ENCODE results near the gene IQCC. TPM values are rescaled to one million over a fixed set of nuclear protein-coding genes. Genes with fewer than 3 reads are reported as not detected.

IQCC gene
- total RNA-seq, 2 donors from 2014 or later, result 3.4 to 5.5 TPM

GRCh38 chr1:32184650-32185049 is 20.8 kb upstream of the IQCC start:
- no peaks in the 10 kb centered on the region for H3K9me3 Mint-ChIP-seq
- peak overlapping the region; percentile 60 for H3K4me3 Mint-ChIP-seq
- peaks cover 99% of the 10 kb centered on the region for H3K36me3 Mint-ChIP-seq (ENCODE audit: low read depth)
- no peak for ATAC-seq (replicated peaks)
- H3K27me3 Mint-ChIP-seq, result no peaks in the 10 kb centered on the region
- peaks cover 36% of the 10 kb centered on the region for H3K4me1 Mint-ChIP-seq
- H3K27ac Mint-ChIP-seq, result no peak overlapping the region

GRCh38 chr1:32186077-32186476 is 19.4 kb upstream of the IQCC start:
- Mint-ChIP-seq H3K4me3 (peak overlapping the region; percentile 19), H3K27me3 (no peaks in the 10 kb centered on the region), H3K27ac (peak overlapping the region; percentile 39), H3K9me3 (no peaks in the 10 kb centered on the region), H3K4me1 (peaks cover 29% of the 10 kb centered on the region), H3K36me3 (ENCODE audit: low read depth) (peaks cover 99% of the 10 kb centered on the region)
- ATAC-seq (replicated peaks), result no peak

GRCh38 chr1:32186491-32186890 is 19.0 kb upstream of the IQCC start:
- Mint-ChIP-seq H3K9me3 (no peaks in the 10 kb centered on the region), H3K36me3 (ENCODE audit: low read depth) (peaks cover 99% of the 10 kb centered on the region), H3K4me1 (peaks cover 26% of the 10 kb centered on the region), H3K27me3 (no peaks in the 10 kb centered on the region), H3K4me3 (peak overlapping the region; percentile 19), H3K27ac (peak overlapping the region; percentile 39)
- ATAC-seq (replicated peaks), result no peak

GRCh38 chr1:32187850-32188249 is 17.6 kb upstream of the IQCC start:
- no peak overlapping the region for H3K4me3 Mint-ChIP-seq
- peaks cover 99% of the 10 kb centered on the region for H3K36me3 Mint-ChIP-seq (ENCODE audit: low read depth)
- no peak overlapping the region for H3K27ac Mint-ChIP-seq
- no peak for ATAC-seq (replicated peaks)
- no peaks in the 10 kb centered on the region for H3K9me3 Mint-ChIP-seq
- H3K27me3 Mint-ChIP-seq, result no peaks in the 10 kb centered on the region
- H3K4me1 Mint-ChIP-seq, result peaks cover 27% of the 10 kb centered on the region

GRCh38 chr1:32192220-32192948 is 13.1 kb upstream of the IQCC start:
- Mint-ChIP-seq H3K27me3 (no peaks in the 10 kb centered on the region), H3K4me3 (no peak overlapping the region), H3K4me1 (peaks cover 20% of the 10 kb centered on the region), H3K9me3 (no peaks in the 10 kb centered on the region), H3K36me3 (ENCODE audit: low read depth) (peaks cover 100% of the 10 kb centered on the region), H3K27ac (no peak overlapping the region)
- no peak for ATAC-seq (replicated peaks)

GRCh38 chr1:32194984-32195383 is 10.5 kb upstream of the IQCC start:
- no peak for ATAC-seq (replicated peaks)
- Mint-ChIP-seq H3K4me1 (peaks cover 20% of the 10 kb centered on the region), H3K4me3 (no peak overlapping the region), H3K36me3 (ENCODE audit: low read depth) (peaks cover 84% of the 10 kb centered on the region), H3K27me3 (no peaks in the 10 kb centered on the region), H3K9me3 (no peaks in the 10 kb centered on the region), H3K27ac (no peak overlapping the region)

GRCh38 chr1:32195531-32195930 is 9.9 kb upstream of the IQCC start:
- Mint-ChIP-seq H3K27me3 (no peaks in the 10 kb centered on the region), H3K36me3 (ENCODE audit: low read depth) (peaks cover 79% of the 10 kb centered on the region), H3K4me3 (no peak overlapping the region)

GRCh38 chr1:32195972-32196823 is 9.3 kb upstream of the IQCC start:
- peak overlapping the region; percentile 26 for H3K4me3 Mint-ChIP-seq
- H3K27me3 Mint-ChIP-seq, result no peaks in the 10 kb centered on the region
- H3K9me3 Mint-ChIP-seq, result no peaks in the 10 kb centered on the region
- H3K36me3 Mint-ChIP-seq (ENCODE audit: low read depth), result peaks cover 72% of the 10 kb centered on the region
- ATAC-seq (replicated peaks), result no peak
- peaks cover 25% of the 10 kb centered on the region for H3K4me1 Mint-ChIP-seq
- H3K27ac Mint-ChIP-seq, result peak overlapping the region; percentile 28

More at GRCh38 chr1:32195531-32195930, 9.9 kb upstream of the IQCC start:
- no peak for ATAC-seq (replicated peaks)
- Mint-ChIP-seq H3K4me1 (peaks cover 25% of the 10 kb centered on the region), H3K9me3 (no peaks in the 10 kb centered on the region), H3K27ac (no peak overlapping the region)

- ATAC-seq (replicated peaks), result no peak
- Mint-ChIP-seq H3K9me3 (no peaks in the 10 kb centered on the region), H3K36me3 (ENCODE audit: low read depth) (peaks cover 64% of the 10 kb centered on the region), H3K4me1 (peaks cover 34% of the 10 kb centered on the region), H3K4me3 (no peak overlapping the region), H3K27me3 (no peaks in the 10 kb centered on the region), H3K27ac (peak overlapping the region; percentile 28)
Observed at GRCh38 chr1:32197074-32197473, 8.4 kb upstream of the IQCC start.

GRCh38 chr1:32197837-32198236 is 7.6 kb upstream of the IQCC start:
- Mint-ChIP-seq H3K9me3 (no peaks in the 10 kb centered on the region), H3K36me3 (ENCODE audit: low read depth) (peaks cover 56% of the 10 kb centered on the region), H3K4me3 (no peak overlapping the region), H3K27me3 (no peaks in the 10 kb centered on the region), H3K27ac (peak overlapping the region; percentile 28), H3K4me1 (peaks cover 32% of the 10 kb centered on the region)
- ATAC-seq (replicated peaks), result no peak

- peaks cover 50% of the 10 kb centered on the region for H3K36me3 Mint-ChIP-seq (ENCODE audit: low read depth)
- peaks cover 27% of the 10 kb centered on the region for H3K4me1 Mint-ChIP-seq
- ATAC-seq (replicated peaks), result no peak
- H3K27ac Mint-ChIP-seq, result peak overlapping the region; percentile 13
- H3K9me3 Mint-ChIP-seq, result no peaks in the 10 kb centered on the region
- no peaks in the 10 kb centered on the region for H3K27me3 Mint-ChIP-seq
- peak overlapping the region; percentile 2 for H3K4me3 Mint-ChIP-seq
Observed at GRCh38 chr1:32198237-32199042, 7.0 kb upstream of the IQCC start.

- Mint-ChIP-seq H3K4me3 (peak overlapping the region; percentile 81), H3K27me3 (no peaks in the 10 kb centered on the region), H3K4me1 (peaks cover 22% of the 10 kb centered on the region), H3K9me3 (no peaks in the 10 kb centered on the region), H3K27ac (no peak overlapping the region), H3K36me3 (ENCODE audit: low read depth) (peaks cover 43% of the 10 kb centered on the region)
- ATAC-seq (replicated peaks), result no peak
Observed at GRCh38 chr1:32199043-32199716, 6.3 kb upstream of the IQCC start.

- Mint-ChIP-seq H3K36me3 (ENCODE audit: low read depth) (peaks cover 37% of the 10 kb centered on the region), H3K9me3 (no peaks in the 10 kb centered on the region), H3K27ac (peak overlapping the region; percentile 42), H3K27me3 (no peaks in the 10 kb centered on the region), H3K4me1 (peaks cover 21% of the 10 kb centered on the region), H3K4me3 (peak overlapping the region; percentile 81)
- ATAC-seq (replicated peaks), result no peak
Observed at GRCh38 chr1:32199717-32200072, 5.8 kb upstream of the IQCC start.

Measured in activated T-helper 17 cell treated with anti-CD3 and anti-CD28 coated beads, Interleukin-2, amount 50 U/mL, for 72 hours (primary cell).